ENCODE measurements around the gene RAB31. TPM values are rescaled to one million over a fixed set of nuclear protein-coding genes. Genes with fewer than 3 reads are reported as not detected.
A peak's percentile ranks its signal among the peaks of the same experiment; 100 is the strongest.

The RAB31 gene
- polyA plus RNA-seq, 1 donor from 2014 or later, result 16.3 TPM

GRCh38 chr18:9859232-9859631 lies 151.1 kb downstream of the RAB31 start:
- Histone ChIP-seq H3K9me3 (ENCODE audit: low read length) (no peaks in the 10 kb centered on the region), H3K36me3 (ENCODE audit: insufficient read depth, low read length) (no peaks in the 10 kb centered on the region), H3K4me2 (ENCODE audit: low read length) (no peak overlapping the region), H3K4me3 (ENCODE audit: low read length) (peak overlapping the region; percentile 36), H4K20me1 (ENCODE audit: insufficient read depth) (no peaks in the 10 kb centered on the region), H3K27ac (ENCODE audit: low read length) (peak overlapping the region; percentile 60), H3K9me2 (ENCODE audit: insufficient read depth, low read length) (no peaks in the 10 kb centered on the region), H3K79me2 (replicated peaks; ENCODE audit: insufficient read depth, low read length) (no peaks in the 10 kb centered on the region), H3K27me3 (ENCODE audit: insufficient read depth, low read depth, low read length) (no peaks in the 10 kb centered on the region), H2AFZ (ENCODE audit: low read depth, low read length) (no peak overlapping the region), H3K9ac (ENCODE audit: low read length) (no peak overlapping the region), H3F3A (ENCODE audit: insufficient read depth, low read length, poor library complexity, severe bottlenecking) (no peaks in the 10 kb centered on the region)
- no peak for TF ChIP-seq EZH2 (IDR thresholded peaks at IDR 0.05; ENCODE audit: borderline replicate concordance, insufficient read depth, low read length, poor library complexity, severe bottlenecking)
- no peak for TF ChIP-seq SMC3 (conservative IDR thresholded peaks at IDR 0.05; ENCODE audit: poor library complexity)
- TF ChIP-seq REST (IDR thresholded peaks at IDR 0.05; ENCODE audit: borderline replicate concordance), result no peak
- no peak for TF ChIP-seq CTCF (IDR thresholded peaks at IDR 0.05; ENCODE audit: poor library complexity, severe bottlenecking)
- TF ChIP-seq TAF1 (IDR thresholded peaks at IDR 0.05; ENCODE audit: low read depth), result no peak
- TF ChIP-seq EP300 (conservative IDR thresholded peaks at IDR 0.05; ENCODE audit: poor library complexity, severe bottlenecking), result no peak
- TF ChIP-seq MXI1 (conservative IDR thresholded peaks at IDR 0.05; ENCODE audit: poor library complexity, severe bottlenecking), result no peak
- no peak for TF ChIP-seq POLR2AphosphoS5 (IDR thresholded peaks at IDR 0.05)
- TF ChIP-seq RAD21 (conservative IDR thresholded peaks at IDR 0.05), result no peak

GRCh38 chr18:9860682-9861081 lies 152.6 kb downstream of the RAB31 start:
- Histone ChIP-seq H3K9me2 (ENCODE audit: insufficient read depth, low read length) (no peaks in the 10 kb centered on the region), H2AFZ (ENCODE audit: low read depth, low read length) (no peak overlapping the region), H4K20me1 (ENCODE audit: insufficient read depth) (no peaks in the 10 kb centered on the region), H3F3A (ENCODE audit: insufficient read depth, low read length, poor library complexity, severe bottlenecking) (no peaks in the 10 kb centered on the region), H3K9me3 (ENCODE audit: low read length) (no peaks in the 10 kb centered on the region), H3K4me2 (ENCODE audit: low read length) (no peak overlapping the region), H3K27me3 (ENCODE audit: insufficient read depth, low read depth, low read length) (no peaks in the 10 kb centered on the region), H3K4me3 (ENCODE audit: low read length) (no peak overlapping the region), H3K36me3 (ENCODE audit: insufficient read depth, low read length) (no peaks in the 10 kb centered on the region), H3K79me2 (replicated peaks; ENCODE audit: insufficient read depth, low read length) (no peaks in the 10 kb centered on the region), H3K9ac (ENCODE audit: low read length) (no peak overlapping the region), H3K27ac (ENCODE audit: low read length) (no peak overlapping the region)
- TF ChIP-seq TAF1 (IDR thresholded peaks at IDR 0.05; ENCODE audit: low read depth) (no peak), EP300 (conservative IDR thresholded peaks at IDR 0.05; ENCODE audit: poor library complexity, severe bottlenecking) (no peak), REST (IDR thresholded peaks at IDR 0.05; ENCODE audit: borderline replicate concordance) (no peak), CTCF (IDR thresholded peaks at IDR 0.05; ENCODE audit: poor library complexity, severe bottlenecking) (no peak), SMC3 (conservative IDR thresholded peaks at IDR 0.05; ENCODE audit: poor library complexity) (no peak), POLR2AphosphoS5 (IDR thresholded peaks at IDR 0.05) (no peak), EZH2 (IDR thresholded peaks at IDR 0.05; ENCODE audit: borderline replicate concordance, insufficient read depth, low read length, poor library complexity, severe bottlenecking) (no peak), MXI1 (conservative IDR thresholded peaks at IDR 0.05; ENCODE audit: poor library complexity, severe bottlenecking) (no peak), RAD21 (conservative IDR thresholded peaks at IDR 0.05) (no peak)

Measured in neural cell (in vitro differentiated cells).